Hepatic stellate cell (primary cell): Measurements from ENCODE around the gene KRTDAP.
"Not testable (repeated sequence)": the region's sequence is repeated elsewhere in the genome, so short reads cannot be mapped to it uniquely, and the experiment has no call there.

Experiments used
- DNase-seq: peaks from one replicate; pipeline ENCODE4 v3.0.0; 2011; ENCODE audit warnings: low spot score

KRTDAP gene

GRCh38 chr19:35484252-35485036 lies 5.8 kb downstream of the KRTDAP start:
- no peak for DNase-seq

GRCh38 chr19:35483089-35483488 lies 7.2 kb downstream of the KRTDAP start:
- no peak for DNase-seq

- DNase-seq: no peak
Observed at GRCh38 chr19:35478794-35479677, 11.2 kb downstream of the KRTDAP start.

- no peak for DNase-seq
Observed at GRCh38 chr19:35476149-35476548, 14.1 kb downstream of the KRTDAP start.

- not testable (repeated sequence) for DNase-seq
Observed at GRCh38 chr19:35474594-35474993, 15.7 kb downstream of the KRTDAP start.

GRCh38 chr19:35474104-35474503 lies 16.2 kb downstream of the KRTDAP start:
- DNase-seq: no peak

GRCh38 chr19:35471946-35472345 lies 18.3 kb downstream of the KRTDAP start:
- DNase-seq: no peak

- not testable (repeated sequence) for DNase-seq
Observed at GRCh38 chr19:35471075-35471474, 19.2 kb downstream of the KRTDAP start.

- DNase-seq: no peak
Observed at GRCh38 chr19:35470128-35470527, 20.1 kb downstream of the KRTDAP start.

- peak; percentile 32 for DNase-seq
Observed at GRCh38 chr19:35468637-35469036, 21.6 kb downstream of the KRTDAP start.

- DNase-seq: no peak
Observed at GRCh38 chr19:35466259-35466658, 24.0 kb downstream of the KRTDAP start.

- DNase-seq: not testable (repeated sequence)
Observed at GRCh38 chr19:35462956-35463355, 27.3 kb downstream of the KRTDAP start.

GRCh38 chr19:35462476-35462953 lies 27.7 kb downstream of the KRTDAP start:
- no peak for DNase-seq

- not testable (repeated sequence) for DNase-seq
Observed at GRCh38 chr19:35461788-35462187, 28.5 kb downstream of the KRTDAP start.

- no peak for DNase-seq
Observed at GRCh38 chr19:35461060-35461459, 29.2 kb downstream of the KRTDAP start.

GRCh38 chr19:35460608-35461007 lies 29.7 kb downstream of the KRTDAP start:
- no peak for DNase-seq

- DNase-seq: no peak
Observed at GRCh38 chr19:35459414-35460082, 30.7 kb downstream of the KRTDAP start.

- DNase-seq: no peak
Observed at GRCh38 chr19:35458731-35459391, 31.4 kb downstream of the KRTDAP start.

- no peak for DNase-seq
Observed at GRCh38 chr19:35458192-35458591, 32.1 kb downstream of the KRTDAP start.

- no peak for DNase-seq
Observed at GRCh38 chr19:35457173-35457572, 33.1 kb downstream of the KRTDAP start.

GRCh38 chr19:35455616-35456201 lies 34.6 kb downstream of the KRTDAP start:
- no peak for DNase-seq
